ENCODE data around the gene BRI3.

BRI3 gene

DNA sequence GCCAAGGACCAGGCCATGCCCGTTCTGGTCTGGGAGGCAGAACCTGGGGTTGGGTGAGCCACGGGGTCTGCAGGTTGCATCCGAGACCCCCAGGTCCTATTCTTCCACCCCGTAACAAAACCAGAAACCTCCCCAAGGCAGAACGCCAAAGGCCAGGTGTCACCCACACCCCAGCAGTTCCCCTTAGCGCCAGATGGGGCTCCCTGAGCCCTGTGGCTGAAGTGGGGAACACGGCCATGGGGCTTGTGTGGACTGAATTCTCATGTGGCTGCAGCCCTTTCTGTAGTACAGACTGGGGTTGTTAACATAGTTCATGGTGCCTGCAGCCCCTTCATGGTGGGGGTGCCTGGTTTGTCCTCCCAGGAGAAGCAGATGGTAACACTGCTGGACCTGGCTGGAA lies 10.2 kb downstream of the BRI3 start:
- Histone ChIP-seq H3K27ac (ENCODE audit: low read length) (no peak overlapping the region), H3K79me2 (ENCODE audit: insufficient read depth, low read length) (peaks cover 36% of the 10 kb centered on the region), H2AFZ (ENCODE audit: low read depth, low read length) (no peak overlapping the region), H3K9ac (ENCODE audit: low read depth, low read length) (no peak overlapping the region), H4K20me1 (ENCODE audit: insufficient read depth, low read length) (peaks cover 65% of the 10 kb centered on the region), H3K4me2 (ENCODE audit: insufficient read depth, low read length) (no peak overlapping the region), H3K4me1 (ENCODE audit: insufficient read depth, low read length) (no peaks in the 10 kb centered on the region), H3K36me3 (ENCODE audit: insufficient read depth, low read length) (peaks cover 47% of the 10 kb centered on the region), H3K27me3 (ENCODE audit: insufficient read depth, low read length, poor library complexity) (no peaks in the 10 kb centered on the region), H3K9me3 (ENCODE audit: insufficient read depth, low read length, severe bottlenecking) (no peaks in the 10 kb centered on the region), H3K4me3 (ENCODE audit: low read depth in 1 of 2, low read length in 2 of 2) (no peak overlapping the region)
- ATAC-seq (ENCODE audit: insufficient read depth, low read depth), result no peak
- DNase-seq, result no peak
- TF ChIP-seq, protein P1, sequence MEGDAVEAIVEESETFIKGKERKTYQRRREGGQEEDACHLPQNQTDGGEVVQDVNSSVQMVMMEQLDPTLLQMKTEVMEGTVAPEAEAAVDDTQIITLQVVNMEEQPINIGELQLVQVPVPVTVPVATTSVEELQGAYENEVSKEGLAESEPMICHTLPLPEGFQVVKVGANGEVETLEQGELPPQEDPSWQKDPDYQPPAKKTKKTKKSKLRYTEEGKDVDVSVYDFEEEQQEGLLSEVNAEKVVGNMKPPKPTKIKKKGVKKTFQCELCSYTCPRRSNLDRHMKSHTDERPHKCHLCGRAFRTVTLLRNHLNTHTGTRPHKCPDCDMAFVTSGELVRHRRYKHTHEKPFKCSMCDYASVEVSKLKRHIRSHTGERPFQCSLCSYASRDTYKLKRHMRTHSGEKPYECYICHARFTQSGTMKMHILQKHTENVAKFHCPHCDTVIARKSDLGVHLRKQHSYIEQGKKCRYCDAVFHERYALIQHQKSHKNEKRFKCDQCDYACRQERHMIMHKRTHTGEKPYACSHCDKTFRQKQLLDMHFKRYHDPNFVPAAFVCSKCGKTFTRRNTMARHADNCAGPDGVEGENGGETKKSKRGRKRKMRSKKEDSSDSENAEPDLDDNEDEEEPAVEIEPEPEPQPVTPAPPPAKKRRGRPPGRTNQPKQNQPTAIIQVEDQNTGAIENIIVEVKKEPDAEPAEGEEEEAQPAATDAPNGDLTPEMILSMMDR (IDR thresholded peaks at IDR 0.05; ENCODE audit: borderline replicate concordance, extremely low read depth, low read length, poor library complexity, severe bottlenecking), result peak; percentile 30
- no peak for TF ChIP-seq EZH2 (IDR thresholded peaks at IDR 0.05; ENCODE audit: borderline replicate concordance, low read depth, low read length, severe bottlenecking)

DNA sequence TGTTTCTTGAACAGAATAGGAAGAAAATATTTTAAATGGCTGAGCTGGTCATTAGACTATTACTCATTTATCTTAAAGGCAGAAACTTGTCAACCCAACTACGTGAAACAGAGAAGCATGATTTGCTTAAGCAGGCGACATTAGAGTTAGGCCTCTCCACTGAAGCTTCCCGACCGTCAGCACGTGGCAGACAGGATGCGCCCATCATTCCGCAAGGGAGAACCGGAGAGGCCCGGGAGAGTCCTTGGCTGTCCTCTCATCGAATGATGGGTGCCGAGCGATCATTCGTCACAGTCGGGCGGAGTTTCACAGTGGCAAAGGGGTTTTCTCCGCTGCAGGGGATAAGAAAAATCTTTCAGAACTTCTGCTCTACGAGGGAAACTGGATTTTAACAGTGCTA lies 11.8 kb downstream of the BRI3 start:
- DNase-seq (no peak), ATAC-seq (ENCODE audit: insufficient read depth, low read depth) (no peak)
- TF ChIP-seq, protein P1 (IDR thresholded peaks at IDR 0.05; ENCODE audit: borderline replicate concordance, extremely low read depth, low read length, poor library complexity, severe bottlenecking), result no peak
- TF ChIP-seq EZH2 (IDR thresholded peaks at IDR 0.05; ENCODE audit: borderline replicate concordance, low read depth, low read length, severe bottlenecking), result no peak
- Histone ChIP-seq H3K9ac (ENCODE audit: low read depth, low read length) (no peak overlapping the region), H4K20me1 (ENCODE audit: insufficient read depth, low read length) (peaks cover 54% of the 10 kb centered on the region), H2AFZ (ENCODE audit: low read depth, low read length) (no peak overlapping the region), H3K79me2 (ENCODE audit: insufficient read depth, low read length) (peaks cover 21% of the 10 kb centered on the region), H3K4me3 (ENCODE audit: low read depth in 1 of 2, low read length in 2 of 2) (no peak overlapping the region), H3K4me1 (ENCODE audit: insufficient read depth, low read length) (no peaks in the 10 kb centered on the region), H3K27me3 (ENCODE audit: insufficient read depth, low read length, poor library complexity) (no peaks in the 10 kb centered on the region), H3K27ac (ENCODE audit: low read length) (no peak overlapping the region), H3K9me3 (ENCODE audit: insufficient read depth, low read length, severe bottlenecking) (no peaks in the 10 kb centered on the region), H3K36me3 (ENCODE audit: insufficient read depth, low read length) (peaks cover 38% of the 10 kb centered on the region), H3K4me2 (ENCODE audit: insufficient read depth, low read length) (no peak overlapping the region)

DNA sequence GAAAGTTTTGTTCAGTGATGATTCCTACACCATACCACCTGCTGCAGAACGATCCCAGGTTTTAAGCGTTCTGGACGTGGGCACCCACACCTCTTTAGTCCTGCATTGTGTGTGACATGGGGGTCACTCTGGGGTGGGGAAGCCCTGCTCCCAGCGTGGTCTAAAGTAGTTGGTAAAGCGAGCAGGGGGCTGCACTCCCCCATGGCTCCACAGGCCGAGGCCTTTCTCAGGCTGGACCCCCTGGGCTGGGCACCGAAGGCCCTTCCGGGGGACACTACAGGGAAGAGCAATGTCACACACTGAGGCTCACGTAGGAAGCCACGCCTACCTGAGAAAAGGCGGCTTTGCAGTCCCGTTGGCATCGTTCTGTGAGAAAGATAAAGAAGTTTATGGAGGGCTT lies 12.3 kb downstream of the BRI3 start:
- Histone ChIP-seq H3K36me3 (ENCODE audit: insufficient read depth, low read length) (peaks cover 35% of the 10 kb centered on the region), H3K9me3 (ENCODE audit: insufficient read depth, low read length, severe bottlenecking) (no peaks in the 10 kb centered on the region), H3K27ac (ENCODE audit: low read length) (no peak overlapping the region), H3K4me1 (ENCODE audit: insufficient read depth, low read length) (no peaks in the 10 kb centered on the region), H3K4me3 (ENCODE audit: low read depth in 1 of 2, low read length in 2 of 2) (no peak overlapping the region), H3K27me3 (ENCODE audit: insufficient read depth, low read length, poor library complexity) (no peaks in the 10 kb centered on the region), H3K4me2 (ENCODE audit: insufficient read depth, low read length) (no peak overlapping the region), H4K20me1 (ENCODE audit: insufficient read depth, low read length) (peaks cover 49% of the 10 kb centered on the region), H3K9ac (ENCODE audit: low read depth, low read length) (no peak overlapping the region), H2AFZ (ENCODE audit: low read depth, low read length) (no peak overlapping the region), H3K79me2 (ENCODE audit: insufficient read depth, low read length) (peaks cover 16% of the 10 kb centered on the region)
- ATAC-seq (ENCODE audit: insufficient read depth, low read depth) (no peak), DNase-seq (no peak)
- TF ChIP-seq, protein P1 (IDR thresholded peaks at IDR 0.05; ENCODE audit: borderline replicate concordance, extremely low read depth, low read length, poor library complexity, severe bottlenecking), result no peak
- no peak for TF ChIP-seq EZH2 (IDR thresholded peaks at IDR 0.05; ENCODE audit: borderline replicate concordance, low read depth, low read length, severe bottlenecking)

DNA sequence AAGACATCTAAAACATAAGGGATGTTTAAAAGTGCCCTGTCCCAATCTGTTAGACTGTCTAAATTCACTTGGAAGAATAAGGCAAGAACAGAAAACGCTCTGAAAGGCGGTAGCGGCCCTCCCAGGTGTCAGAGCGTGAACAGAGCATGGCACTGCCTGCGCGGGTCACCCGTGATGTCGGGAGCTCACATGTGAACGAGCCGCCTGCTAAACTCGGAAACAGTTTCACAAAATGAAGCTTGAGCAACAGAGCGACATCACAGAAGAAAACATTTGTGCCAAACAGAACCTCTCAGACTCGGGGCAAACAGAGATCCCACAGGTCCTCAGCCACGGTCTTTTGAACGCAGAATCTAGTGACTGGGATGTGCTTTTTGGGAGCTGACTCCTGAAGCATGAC lies 12.8 kb downstream of the BRI3 start:
- DNase-seq (no peak), ATAC-seq (ENCODE audit: insufficient read depth, low read depth) (no peak)
- H3K4me1 ChIP-seq (ENCODE audit: insufficient read depth, low read length), result no peaks in the 10 kb centered on the region
- peaks cover 34% of the 10 kb centered on the region for H3K36me3 ChIP-seq (ENCODE audit: insufficient read depth, low read length)
- H3K9ac ChIP-seq (ENCODE audit: low read depth, low read length), result no peak overlapping the region
- no peak overlapping the region for H2AFZ ChIP-seq (ENCODE audit: low read depth, low read length)
- H3K4me3 ChIP-seq (ENCODE audit: low read depth in 1 of 2, low read length in 2 of 2), result no peak overlapping the region
- peaks cover 13% of the 10 kb centered on the region for H3K79me2 ChIP-seq (ENCODE audit: insufficient read depth, low read length)
- H3K4me2 ChIP-seq (ENCODE audit: insufficient read depth, low read length), result no peak overlapping the region
- H3K27ac ChIP-seq (ENCODE audit: low read length), result no peak overlapping the region
- H3K9me3 ChIP-seq (ENCODE audit: insufficient read depth, low read length, severe bottlenecking), result no peaks in the 10 kb centered on the region
- TF ChIP-seq, protein P1 (IDR thresholded peaks at IDR 0.05; ENCODE audit: borderline replicate concordance, extremely low read depth, low read length, poor library complexity, severe bottlenecking), result no peak
- TF ChIP-seq EZH2 (IDR thresholded peaks at IDR 0.05; ENCODE audit: borderline replicate concordance, low read depth, low read length, severe bottlenecking), result no peak
- H4K20me1 ChIP-seq (ENCODE audit: insufficient read depth, low read length), result peaks cover 44% of the 10 kb centered on the region
- H3K27me3 ChIP-seq (ENCODE audit: insufficient read depth, low read length, poor library complexity), result no peaks in the 10 kb centered on the region
